Keratinocyte (primary cell): ENCODE data around the gene SYT1. TPM values are rescaled to one million over a fixed set of nuclear protein-coding genes. Genes with fewer than 3 reads are reported as not detected.

Source experiments
- DNase-seq: peaks from one replicate; pipeline ENCODE4 v3.0.0-alpha.2; 2011; ENCODE audit warnings: low read depth, missing footprints, low spot score
- FAIRE-seq: peaks from 2 replicates; lab custom pipeline; 2011; peaks lifted over from hg19 to GRCh38; lab: Jason Lieb, UNC
- H2AFZ ChIP-seq: 2 replicates; pipeline ENCODE4 v1.6.0; 2012; ENCODE audit warnings: low read length, control low read depth, inconsistent platforms; ENCODE audit not compliant: control insufficient read depth
- H3K27ac ChIP-seq: 2 replicates; pipeline ENCODE4 v1.5.1; 2011; ENCODE audit warnings: low read length; ENCODE audit not compliant: control insufficient read depth, insufficient read depth
- H3K27me3 ChIP-seq: 3 replicates; pipeline ENCODE4 v1.6.0; 2011; ENCODE audit warnings: low read length; ENCODE audit not compliant: control insufficient read depth, insufficient read depth; ENCODE audit errors: extremely low read depth
- H3K36me3 ChIP-seq, 2 experiments: 2 replicates in 1 of 2; 3 replicates in 1 of 2; pipeline ENCODE4 v1.5.1; 2011; ENCODE audit warnings: low read length in 2 of 2, mild to moderate bottlenecking in 1 of 2; ENCODE audit not compliant: control insufficient read depth in 2 of 2, insufficient read depth in 2 of 2; ENCODE audit errors: extremely low read depth in 1 of 2
- H3K4me1 ChIP-seq: 3 replicates; pipeline ENCODE4 v1.5.1; 2011; ENCODE audit warnings: low read length; ENCODE audit not compliant: control insufficient read depth, insufficient read depth; ENCODE audit errors: extremely low read depth
- H3K4me2 ChIP-seq: 3 replicates; pipeline ENCODE4 v1.6.0; 2011; ENCODE audit warnings: low read depth, low read length; ENCODE audit not compliant: control insufficient read depth, insufficient read depth; ENCODE audit errors: extremely low read depth
- H3K4me3 ChIP-seq, 3 experiments: fragments of 200-600 bp in 1 of 3; sonication (generic) in 1 of 3; 2 replicates in 2 of 3; 3 replicates in 1 of 3; pipeline ENCODE4 v1.5.1; 2011 to 2016; ENCODE audit warnings: low read length in 3 of 3, mild to moderate bottlenecking in 3 of 3, control low read depth in 2 of 3, inconsistent platforms in 1 of 3, low read depth in 1 of 3, mixed read lengths in 1 of 3, mixed run types in 1 of 3, moderate library complexity in 1 of 3; ENCODE audit not compliant: control insufficient read depth in 2 of 3, insufficient read depth in 2 of 3; ENCODE audit errors: extremely low read depth in 1 of 3
- H3K79me2 ChIP-seq: 2 replicates; pipeline ENCODE4 v1.6.0; 2012; ENCODE audit warnings: low read length; ENCODE audit not compliant: control insufficient read depth, insufficient read depth
- H3K9ac ChIP-seq: 3 replicates; pipeline ENCODE4 v1.6.0; 2011; ENCODE audit warnings: low read length; ENCODE audit not compliant: control insufficient read depth, insufficient read depth; ENCODE audit errors: extremely low read depth
- H3K9me1 ChIP-seq: 3 replicates; pipeline ENCODE4 v1.6.0; 2011; ENCODE audit warnings: low read length; ENCODE audit not compliant: control insufficient read depth, insufficient read depth; ENCODE audit errors: extremely low read depth
- H3K9me3 ChIP-seq: 2 replicates; pipeline ENCODE4 v1.5.1; 2012; ENCODE audit warnings: low read depth, low read length; ENCODE audit not compliant: control insufficient read depth
- H4K20me1 ChIP-seq: 3 replicates; pipeline ENCODE4 v1.6.0; 2011; ENCODE audit warnings: low read length; ENCODE audit not compliant: control insufficient read depth, insufficient read depth; ENCODE audit errors: extremely low read depth
- EZH2 ChIP-seq: IDR thresholded peaks from one replicate; pipeline ENCODE4 v1.6.1; 2012; ENCODE audit warnings: inconsistent platforms, mild to moderate bottlenecking, low read length, moderate library complexity
- dilution Hi-C: fragments of 300-500 bp; cut with MboI; formaldehyde crosslinking; loops from one replicate; pipeline ENCODE4 v1.7.0; 2020; ENCODE audit warnings: low sequenced_read_pairs; ENCODE audit not compliant: extremely low pct_ligation_motif_present
- polyA plus RNA-seq, 5 experiments: library from polyadenylated mRNA; depleted of rRNA in 3 of 5; stranded (reverse) in 3 of 5; stranded (forward) in 1 of 5; unstranded in 1 of 5; fragments of >200 nt; gene quantifications; 1 replicate in 1 of 5; 2 replicates in 3 of 5; 3 replicates in 1 of 5; pipeline versions ENCODE4 v1.2.1 to v1.2.3, GENCODE V29; 2011 to 2012; ENCODE audit warnings: missing spikeins in 2 of 5, low read depth in 1 of 5, low replicate concordance in 1 of 5
- TF ChIP-seq, protein P1 (sequence below), 3 experiments: IDR thresholded peaks in 1 of 3; conservative IDR thresholded peaks in 1 of 3; optimal IDR thresholded peaks in 1 of 3; 2 replicates in 2 of 3; 3 replicates in 1 of 3; pipeline versions ENCODE3 to v1.5.1; 2011; ENCODE audit warnings: low read length in 3 of 3, mild to moderate bottlenecking in 3 of 3, moderate library complexity in 2 of 3, control low read depth in 1 of 3, inconsistent platforms in 1 of 3; ENCODE audit not compliant: insufficient read depth in 2 of 3; ENCODE audit errors: extremely low read depth in 1 of 3

Gene SYT1
- polyA plus RNA-seq, 1 donor (not counting 4 experiments of a cell fraction or from before 2014, with no cell fraction given), result 6.1 TPM

DNA sequence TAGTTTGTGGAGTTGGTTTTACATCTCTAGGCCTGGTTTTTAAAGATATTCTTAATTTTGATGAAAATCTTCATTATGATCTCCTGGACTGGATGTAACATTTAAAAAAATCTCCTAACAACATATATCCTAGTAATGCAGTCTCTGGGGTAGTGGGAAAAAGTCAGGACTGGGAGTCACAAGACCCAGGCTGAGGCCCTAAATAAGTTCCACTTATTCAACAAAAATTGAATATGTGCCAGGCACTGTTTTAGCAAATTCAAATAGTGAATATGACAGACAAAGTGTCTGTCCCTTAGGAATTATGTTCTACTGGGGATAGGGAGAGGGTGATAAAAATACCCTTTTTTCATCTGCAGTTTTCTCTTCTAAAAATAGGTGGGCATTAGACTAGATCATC, 577.8 kb downstream of the SYT1 start:
- peaks cover 7% of the 10 kb centered on the region for H3K4me1 ChIP-seq
- TF ChIP-seq, protein P1, sequence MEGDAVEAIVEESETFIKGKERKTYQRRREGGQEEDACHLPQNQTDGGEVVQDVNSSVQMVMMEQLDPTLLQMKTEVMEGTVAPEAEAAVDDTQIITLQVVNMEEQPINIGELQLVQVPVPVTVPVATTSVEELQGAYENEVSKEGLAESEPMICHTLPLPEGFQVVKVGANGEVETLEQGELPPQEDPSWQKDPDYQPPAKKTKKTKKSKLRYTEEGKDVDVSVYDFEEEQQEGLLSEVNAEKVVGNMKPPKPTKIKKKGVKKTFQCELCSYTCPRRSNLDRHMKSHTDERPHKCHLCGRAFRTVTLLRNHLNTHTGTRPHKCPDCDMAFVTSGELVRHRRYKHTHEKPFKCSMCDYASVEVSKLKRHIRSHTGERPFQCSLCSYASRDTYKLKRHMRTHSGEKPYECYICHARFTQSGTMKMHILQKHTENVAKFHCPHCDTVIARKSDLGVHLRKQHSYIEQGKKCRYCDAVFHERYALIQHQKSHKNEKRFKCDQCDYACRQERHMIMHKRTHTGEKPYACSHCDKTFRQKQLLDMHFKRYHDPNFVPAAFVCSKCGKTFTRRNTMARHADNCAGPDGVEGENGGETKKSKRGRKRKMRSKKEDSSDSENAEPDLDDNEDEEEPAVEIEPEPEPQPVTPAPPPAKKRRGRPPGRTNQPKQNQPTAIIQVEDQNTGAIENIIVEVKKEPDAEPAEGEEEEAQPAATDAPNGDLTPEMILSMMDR (optimal IDR thresholded peaks at IDR 0.05 in 1 of 3, IDR thresholded peaks at IDR 0.05 in 1 of 3, conservative IDR thresholded peaks at IDR 0.05 in 1 of 3; ENCODE audit: extremely low read depth in 1 of 3, insufficient read depth in 2 of 3, low read length in 3 of 3), result no peak
- TF ChIP-seq EZH2, result no peak
- no peaks in the 10 kb centered on the region for H3K79me2 ChIP-seq
- FAIRE-seq, result no peak
- H3K4me2 ChIP-seq, result no peak overlapping the region
- dilution Hi-C loops, result no loop called here
- no peaks in the 10 kb centered on the region for H3K9me1 ChIP-seq
- no peaks in the 10 kb centered on the region for H4K20me1 ChIP-seq
- H3K9ac ChIP-seq, result no peak overlapping the region
- H3K36me3 ChIP-seq, result no peaks in the 10 kb centered on the region
- no peaks in the 10 kb centered on the region for H3K9me3 ChIP-seq
- no peak overlapping the region for H3K27ac ChIP-seq
- H3K4me3 ChIP-seq, result no peak overlapping the region
- DNase-seq, result no peak
- H2AFZ ChIP-seq, result no peak overlapping the region
- no peaks in the 10 kb centered on the region for H3K27me3 ChIP-seq

DNA sequence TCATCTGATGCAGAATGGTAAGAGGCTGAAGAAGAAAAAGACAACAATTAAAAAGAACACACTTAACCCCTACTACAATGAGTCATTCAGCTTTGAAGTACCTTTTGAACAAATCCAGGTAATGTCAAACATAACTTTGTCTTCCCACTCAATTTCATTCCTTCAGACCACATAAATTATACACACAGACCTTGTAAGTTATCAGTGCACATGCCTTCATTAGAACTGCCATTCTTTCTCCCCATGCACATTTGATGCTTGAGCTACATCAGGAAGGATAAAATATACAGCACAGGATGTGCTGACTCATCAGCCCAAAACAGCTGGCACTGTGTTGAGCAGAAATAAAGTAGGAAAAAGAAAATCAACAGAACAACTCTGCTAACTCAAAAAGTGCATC, 579.5 kb downstream of the SYT1 start:
- H3K36me3 ChIP-seq, result no peaks in the 10 kb centered on the region
- dilution Hi-C loops, result no loop called here
- no peaks in the 10 kb centered on the region for H3K79me2 ChIP-seq
- no peaks in the 10 kb centered on the region for H3K27me3 ChIP-seq
- H3K9me3 ChIP-seq, result no peaks in the 10 kb centered on the region
- H3K9ac ChIP-seq, result no peak overlapping the region
- DNase-seq, result no peak
- FAIRE-seq, result peak; percentile 84
- peaks cover 7% of the 10 kb centered on the region for H3K4me1 ChIP-seq
- no peak overlapping the region for H3K4me2 ChIP-seq
- no peak overlapping the region for H3K27ac ChIP-seq
- H4K20me1 ChIP-seq, result no peaks in the 10 kb centered on the region
- TF ChIP-seq, protein P1 (optimal IDR thresholded peaks at IDR 0.05 in 1 of 3, IDR thresholded peaks at IDR 0.05 in 1 of 3, conservative IDR thresholded peaks at IDR 0.05 in 1 of 3; ENCODE audit: extremely low read depth in 1 of 3, insufficient read depth in 2 of 3, low read length in 3 of 3), result no peak
- no peak for TF ChIP-seq EZH2
- H3K9me1 ChIP-seq, result no peaks in the 10 kb centered on the region
- H3K4me3 ChIP-seq, result no peak overlapping the region
- no peak overlapping the region for H2AFZ ChIP-seq
